GM21447 (cell line): Measurements from ENCODE around the gene PDILT.

Experiments
- ATAC-seq: cut with Tn5 transposase; IDR thresholded peaks from one replicate; pipeline ENCODE4 v1.9.1; 2021; ENCODE audit not compliant: unreplicated experiment

Gene PDILT

GRCh38 chr16:20364051-20364450, 40.5 kb downstream of the PDILT start:
- no peak for ATAC-seq

GRCh38 chr16:20363191-20363590, 41.3 kb downstream of the PDILT start:
- no peak for ATAC-seq

- ATAC-seq: no peak
Measured at GRCh38 chr16:20359997-20360396, 44.5 kb downstream of the PDILT start.

GRCh38 chr16:20355114-20355782, 49.3 kb downstream of the PDILT start:
- ATAC-seq: no peak

GRCh38 chr16:20353379-20353778, 51.2 kb downstream of the PDILT start:
- no peak for ATAC-seq

GRCh38 chr16:20352615-20353014, 51.9 kb downstream of the PDILT start, which contains the start of gene UMOD:
Gene UMOD, minus strand, starts transcription at chr16:20352715. Its CDS starts 1,978 bp downstream, at chr16:20350737.
- no peak for ATAC-seq

- ATAC-seq: no peak
Measured at GRCh38 chr16:20349615-20350014, 54.9 kb downstream of the PDILT start.

GRCh38 chr16:20348365-20349185, 56.0 kb downstream of the PDILT start:
- ATAC-seq: no peak

GRCh38 chr16:20347666-20348364, 56.7 kb downstream of the PDILT start:
- no peak for ATAC-seq

GRCh38 chr16:20344611-20345010, 59.9 kb downstream of the PDILT start:
- no peak for ATAC-seq

GRCh38 chr16:20339744-20340143, 64.8 kb downstream of the PDILT start:
- ATAC-seq: no peak

GRCh38 chr16:20336955-20337354, 67.6 kb downstream of the PDILT start:
- no peak for ATAC-seq

GRCh38 chr16:20334396-20334795, 70.1 kb downstream of the PDILT start:
- ATAC-seq: no peak

- ATAC-seq: no peak
Measured at GRCh38 chr16:20333120-20333519, 71.4 kb downstream of the PDILT start.

- ATAC-seq: no peak
Measured at GRCh38 chr16:20332411-20332810, 72.1 kb downstream of the PDILT start.

- no peak for ATAC-seq
Measured at GRCh38 chr16:20331635-20332034, 72.9 kb downstream of the PDILT start.

GRCh38 chr16:20329392-20330138, 75.0 kb downstream of the PDILT start:
- no peak for ATAC-seq

GRCh38 chr16:20327444-20328041, 77.0 kb downstream of the PDILT start, which contains the start of gene GP2:
Gene GP2, minus strand, starts transcription at chr16:20327513. Its CDS starts 1,082 bp downstream, at chr16:20326431.
- no peak for ATAC-seq

- ATAC-seq: no peak
Measured at GRCh38 chr16:20326321-20326720, 78.2 kb downstream of the PDILT start.

- no peak for ATAC-seq
Measured at GRCh38 chr16:20325005-20325404, 79.5 kb downstream of the PDILT start.
